ENCODE data around the gene DUOXA2. TPM values are rescaled to one million over a fixed set of nuclear protein-coding genes. Genes with fewer than 3 reads are reported as not detected.

Gene DUOXA2
- total RNA-seq, 4 donors from 2014 or later: 0.68 to 10.0 TPM; not detected in 2

DNA sequence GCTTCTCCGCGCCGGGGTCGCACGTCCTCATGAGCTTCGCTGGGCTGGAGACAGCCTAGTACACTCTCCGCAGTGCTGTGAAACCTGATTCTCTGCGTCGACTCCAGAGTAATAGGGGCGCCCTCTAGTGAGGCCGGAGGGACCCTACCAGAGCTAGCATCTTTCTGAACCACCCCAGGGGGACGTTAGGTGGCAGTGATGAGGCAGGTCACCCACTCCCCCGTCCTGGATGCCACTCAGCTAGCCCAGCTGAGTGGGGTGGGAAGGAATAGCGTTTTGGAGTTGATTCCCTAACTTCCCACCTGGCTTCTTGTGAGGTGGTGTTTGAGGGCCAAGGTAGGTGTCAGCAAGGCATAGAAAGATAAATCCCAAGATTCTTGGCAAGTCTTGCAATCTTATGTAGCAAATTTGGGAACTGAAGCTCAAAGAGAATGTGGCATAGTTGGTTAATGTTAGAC, 4.0 kb downstream of the DUOXA2 start:
- DNase-seq: peak; percentile 89
- Histone ChIP-seq H3K27ac (no peak overlapping the region), H3K4me3 (peak overlapping the region in 1 of 4 donors; percentile 27), H3K27me3 (peaks cover 78% of the 10 kb centered on the region), H3K36me3 (no peaks in the 10 kb centered on the region), H3K9me3 (no peaks in the 10 kb centered on the region), H3K4me1 (peaks cover 10 to 26% (median 18%) of the 10 kb centered on the region in 4 donors)
- WGBS, 2 donors (ENCODE audit: low coverage in 1 of 2): 0 to 3% methylated on average over 6 to 14 of the region's 14 CpGs
- TF ChIP-seq, protein P1, sequence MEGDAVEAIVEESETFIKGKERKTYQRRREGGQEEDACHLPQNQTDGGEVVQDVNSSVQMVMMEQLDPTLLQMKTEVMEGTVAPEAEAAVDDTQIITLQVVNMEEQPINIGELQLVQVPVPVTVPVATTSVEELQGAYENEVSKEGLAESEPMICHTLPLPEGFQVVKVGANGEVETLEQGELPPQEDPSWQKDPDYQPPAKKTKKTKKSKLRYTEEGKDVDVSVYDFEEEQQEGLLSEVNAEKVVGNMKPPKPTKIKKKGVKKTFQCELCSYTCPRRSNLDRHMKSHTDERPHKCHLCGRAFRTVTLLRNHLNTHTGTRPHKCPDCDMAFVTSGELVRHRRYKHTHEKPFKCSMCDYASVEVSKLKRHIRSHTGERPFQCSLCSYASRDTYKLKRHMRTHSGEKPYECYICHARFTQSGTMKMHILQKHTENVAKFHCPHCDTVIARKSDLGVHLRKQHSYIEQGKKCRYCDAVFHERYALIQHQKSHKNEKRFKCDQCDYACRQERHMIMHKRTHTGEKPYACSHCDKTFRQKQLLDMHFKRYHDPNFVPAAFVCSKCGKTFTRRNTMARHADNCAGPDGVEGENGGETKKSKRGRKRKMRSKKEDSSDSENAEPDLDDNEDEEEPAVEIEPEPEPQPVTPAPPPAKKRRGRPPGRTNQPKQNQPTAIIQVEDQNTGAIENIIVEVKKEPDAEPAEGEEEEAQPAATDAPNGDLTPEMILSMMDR (IDR thresholded peaks at IDR 0.05): peak; percentile 90 to 95 (median 92)
- no peak for TF ChIP-seq POLR2A (IDR thresholded peaks at IDR 0.05)
- TF ChIP-seq EP300 (IDR thresholded peaks at IDR 0.05; ENCODE audit: low read depth): no peak
- in situ Hi-C loops (cut with MboI; ENCODE audit: low pct_ligation_motif_present in 1 of 4, low pct_unique_long_range_greater_than_20kb in 1 of 4, low sequenced_read_pairs in 3 of 4) (loop anchor here in 1 of 4 donors (25.0 kb wide), 1 partner anchor 156 kb away; the partner anchor contains the start of gene TERB2), intact Hi-C loops (cut with DNase I; ENCODE audit: low total_unique reads) (loop anchor here (2.0 kb wide), 1 partner anchor 61 kb away; no protein-coding TSS in a partner anchor)

DNA sequence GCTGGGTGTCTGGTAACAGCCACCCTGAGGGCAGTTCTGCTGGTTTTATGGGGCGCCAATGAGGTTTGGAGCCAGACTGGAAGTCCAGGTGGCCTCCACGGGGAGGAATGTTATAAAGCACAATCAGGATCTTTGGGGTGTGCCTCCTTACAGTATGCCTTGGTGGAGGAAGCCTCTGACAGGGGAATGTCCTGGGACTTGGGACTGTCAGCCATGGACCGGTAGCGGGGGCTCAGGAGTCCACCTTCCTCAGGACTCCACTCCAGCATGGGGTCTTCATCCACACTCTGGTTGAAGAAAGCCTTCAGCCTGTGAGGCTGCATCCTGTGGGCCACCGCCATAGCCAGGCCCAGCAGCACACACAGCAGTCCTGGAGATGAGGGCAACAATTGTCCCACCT, 4.9 kb downstream of the DUOXA2 start:
- 75% methylated on average over 5 of the region's 5 CpGs; no CpG with 5 or more reads in 1 of the 2 donors for WGBS, 2 donors (ENCODE audit: low coverage in 1 of 2)
- Histone ChIP-seq H3K4me1 (peaks cover 10 to 24% (median 13%) of the 10 kb centered on the region in 4 donors), H3K27ac (no peak overlapping the region), H3K27me3 (peaks cover 77% of the 10 kb centered on the region), H3K36me3 (no peaks in the 10 kb centered on the region), H3K9me3 (no peaks in the 10 kb centered on the region), H3K4me3 (no peak overlapping the region)
- in situ Hi-C loops (cut with MboI; ENCODE audit: low pct_ligation_motif_present in 1 of 4, low pct_unique_long_range_greater_than_20kb in 1 of 4, low sequenced_read_pairs in 3 of 4) (loop anchor here in 1 of 4 donors (25.0 kb wide), 1 partner anchor 157 kb away; the partner anchor contains the start of gene TERB2), intact Hi-C loops (cut with DNase I; ENCODE audit: low total_unique reads) (loop anchor here (2.0 kb wide), 1 partner anchor 60 kb away; no protein-coding TSS in a partner anchor)
- no peak for DNase-seq
- no peak for TF ChIP-seq POLR2AphosphoS5 (IDR thresholded peaks at IDR 0.05)
- TF ChIP-seq, protein P1 (IDR thresholded peaks at IDR 0.05): no peak
- no peak for TF ChIP-seq EP300 (IDR thresholded peaks at IDR 0.05; ENCODE audit: low read depth)
- TF ChIP-seq POLR2A (IDR thresholded peaks at IDR 0.05): no peak

DNA sequence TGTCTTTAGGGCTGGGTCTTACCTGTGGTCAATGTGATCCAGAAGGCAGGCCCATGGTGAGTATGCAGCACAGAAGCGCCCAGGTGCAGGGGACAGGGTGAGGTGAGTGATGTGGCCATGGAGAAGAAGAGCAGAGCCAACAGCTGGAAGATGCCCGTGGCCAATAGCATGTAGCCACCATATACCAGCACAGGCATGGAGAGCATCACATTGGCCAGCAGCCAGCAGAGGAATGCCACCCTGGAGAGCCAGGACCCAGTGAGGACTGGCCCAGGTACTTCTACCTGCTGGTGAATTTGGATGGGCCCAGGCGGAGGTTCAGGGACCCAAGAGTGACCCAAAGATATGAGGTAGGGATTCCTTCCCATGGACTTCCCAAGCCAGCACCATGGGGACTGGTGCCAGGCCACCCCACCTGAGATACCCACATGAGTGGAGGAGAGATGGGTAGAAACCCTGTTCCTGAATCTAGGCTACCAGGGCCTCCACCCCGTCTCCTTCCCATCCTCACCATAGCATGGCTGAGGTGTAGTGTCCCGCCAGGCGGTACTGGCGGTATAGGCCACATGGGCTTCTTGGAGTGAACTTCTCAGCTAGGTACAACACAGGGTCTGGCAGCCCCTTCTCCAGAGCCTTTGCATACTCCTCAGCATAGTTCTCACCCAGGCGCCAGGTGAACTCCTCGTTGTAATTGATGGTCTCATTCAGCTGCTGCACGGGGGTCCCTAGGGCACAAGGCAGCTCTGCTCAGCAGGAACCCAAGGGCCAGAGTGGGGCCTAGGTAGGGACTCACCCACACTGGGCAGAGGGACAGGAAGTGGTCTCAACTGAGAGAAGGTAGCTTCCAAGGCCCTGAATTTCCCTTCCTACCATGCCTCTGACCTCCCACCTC, 6.2 kb downstream of the DUOXA2 start:
- intact Hi-C loops (cut with DNase I; ENCODE audit: low total_unique reads) (no loop called here), in situ Hi-C loops (cut with MboI; ENCODE audit: low pct_ligation_motif_present in 1 of 4, low pct_unique_long_range_greater_than_20kb in 1 of 4, low sequenced_read_pairs in 3 of 4) (loop anchor here in 1 of 4 donors (25.0 kb wide), 1 partner anchor 158 kb away; the partner anchor contains the start of gene TERB2)
- DNase-seq: no peak
- 94% methylated on average over 10 of the region's 10 CpGs; no CpG with 5 or more reads in 1 of the 2 donors for WGBS, 2 donors (ENCODE audit: low coverage in 1 of 2)
- H3K27ac ChIP-seq: no peak overlapping the region
- H3K4me1 ChIP-seq: peaks cover 7 to 18% (median 9%) of the 10 kb centered on the region in 4 donors
- peaks cover 76% of the 10 kb centered on the region for H3K27me3 ChIP-seq
- no peak overlapping the region for H3K4me3 ChIP-seq
- TF ChIP-seq POLR2A (IDR thresholded peaks at IDR 0.05) (no peak), POLR2AphosphoS5 (IDR thresholded peaks at IDR 0.05) (no peak), EP300 (IDR thresholded peaks at IDR 0.05; ENCODE audit: low read depth) (no peak)
- TF ChIP-seq, protein P1 (IDR thresholded peaks at IDR 0.05): no peak
- H3K9me3 ChIP-seq: no peaks in the 10 kb centered on the region
- no peaks in the 10 kb centered on the region for H3K36me3 ChIP-seq

DNA sequence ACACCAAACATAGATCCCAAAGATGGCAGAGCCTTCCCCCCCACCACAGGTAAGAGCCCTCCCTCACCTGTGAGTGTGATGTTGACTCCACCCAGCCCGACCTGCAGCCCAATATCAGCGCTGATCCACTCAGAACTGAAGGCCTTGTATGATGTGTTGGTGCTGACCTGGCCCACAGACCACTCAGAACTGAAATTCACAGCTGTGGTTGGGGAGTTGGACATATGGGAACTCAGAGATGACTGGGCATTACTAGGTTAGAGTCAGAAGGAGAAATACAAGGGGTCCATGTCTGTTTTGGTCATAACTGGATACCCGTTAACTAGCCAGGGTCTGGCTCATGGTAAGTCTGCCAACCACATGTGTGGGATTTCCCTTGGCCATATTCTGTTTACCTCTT, 6.9 kb downstream of the DUOXA2 start:
- TF ChIP-seq, protein P1 (IDR thresholded peaks at IDR 0.05): no peak
- TF ChIP-seq POLR2A (IDR thresholded peaks at IDR 0.05) (no peak), POLR2AphosphoS5 (IDR thresholded peaks at IDR 0.05) (no peak), EP300 (IDR thresholded peaks at IDR 0.05; ENCODE audit: low read depth) (no peak)
- in situ Hi-C loops (cut with MboI; ENCODE audit: low pct_ligation_motif_present in 1 of 4, low pct_unique_long_range_greater_than_20kb in 1 of 4, low sequenced_read_pairs in 3 of 4): loop anchor here in 1 of 4 donors (25.0 kb wide), 1 partner anchor 159 kb away; the partner anchor contains the start of gene TERB2
- intact Hi-C loops (cut with DNase I; ENCODE audit: low total_unique reads): no loop called here
- Histone ChIP-seq H3K27ac (no peak overlapping the region), H3K9me3 (no peaks in the 10 kb centered on the region), H3K27me3 (peaks cover 76% of the 10 kb centered on the region), H3K36me3 (no peaks in the 10 kb centered on the region), H3K4me1 (peaks cover 7 to 18% (median 9%) of the 10 kb centered on the region in 4 donors), H3K4me3 (no peak overlapping the region)
- WGBS, 2 donors (ENCODE audit: low coverage in 1 of 2): 55% methylated on average over 3 of the region's 3 CpGs; no CpG with 5 or more reads in 1 of the 2 donors
- DNase-seq: no peak
